Renal pelvis (tissue), 12 donors: ENCODE measurements around the gene RD3L. TPM values are rescaled to one million over a fixed set of nuclear protein-coding genes. Genes with fewer than 3 reads are reported as not detected.
"Not testable (repeated sequence)": the region's sequence is repeated elsewhere in the genome, so short reads cannot be mapped to it uniquely, and the experiment has no call there.

Experiments used
- DNase-seq: peaks from one replicate; pipeline ENCODE4 v3.0.0-alpha.2; 2013
- long read RNA-seq, 16 experiments: transcript quantifications; one replicate each; lab custom pipeline, GENCODE V29; 2026
- polyA plus RNA-seq, 3 donors: library from polyadenylated mRNA; unstranded; fragments of 120-200 nt; gene quantifications; one replicate each; pipeline ENCODE4 v1.2.1, GENCODE V29; 2013; ENCODE audit not compliant: insufficient read length in 3 of 3

The RD3L gene
- polyA plus RNA-seq = not detected
- long read RNA-seq, donor 1 = 0 reads
- long read RNA-seq, donor 2 = 0 reads
- long read RNA-seq, donor 3 = 0 reads
- long read RNA-seq, donor 4 = 0 reads
- long read RNA-seq, donor 5 = 0 reads
- long read RNA-seq, donor 6 = 0 reads
- long read RNA-seq, donor 7 = 0 reads
- long read RNA-seq, donor 8 = 0 reads
- long read RNA-seq, donor 9 = 0 reads
- long read RNA-seq, donor 10 = 0 reads
- long read RNA-seq, donor 11 = 0 reads
- long read RNA-seq, donor 12 = 0 reads
- long read RNA-seq, donor 13 = 0 reads
- long read RNA-seq, donor 14 = 0 reads
- long read RNA-seq, donor 15 = 0 reads
- long read RNA-seq, donor 16 = 0 reads

DNA sequence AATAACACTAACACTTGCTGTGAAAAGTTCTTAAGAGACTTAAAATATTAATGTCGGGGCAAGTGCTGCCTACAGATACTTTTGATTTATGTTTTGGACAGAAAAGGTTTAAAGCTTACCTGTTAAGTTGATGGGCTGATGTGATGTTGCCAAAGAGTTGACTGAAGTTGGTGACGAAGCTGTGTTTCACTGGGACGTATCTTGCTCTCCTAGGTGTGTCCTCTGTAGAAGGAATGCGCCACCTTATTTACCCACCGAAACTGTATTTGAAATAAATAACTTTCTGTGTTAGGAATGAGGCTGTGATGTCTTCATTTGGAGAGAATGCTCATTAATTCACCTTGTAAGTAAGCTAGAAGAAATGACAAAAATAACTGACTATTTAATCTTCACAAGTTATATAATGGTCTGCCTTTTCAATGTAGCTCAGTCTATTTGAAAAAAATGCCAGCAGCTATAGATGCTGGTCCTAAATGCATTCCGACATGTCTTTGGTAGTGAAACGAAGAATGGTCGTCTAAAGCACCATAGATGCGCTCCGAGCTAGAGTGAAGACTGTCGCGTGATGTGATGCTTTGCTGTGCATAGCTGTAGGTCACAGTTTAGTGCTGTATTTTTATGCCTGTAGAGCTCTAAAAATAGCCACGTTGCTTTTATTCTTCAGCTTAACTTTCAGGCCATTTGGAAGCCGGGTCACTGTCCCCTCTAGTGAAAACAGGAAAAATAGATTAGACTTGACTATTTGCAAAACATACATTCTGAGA lies at the start of gene RD3L:
Gene RD3L, minus strand, starts transcription at position 557 of the 764 bp plus-strand sequence. CDS start 834 bp downstream, outside the sequence.
- no peak for DNase-seq

DNA sequence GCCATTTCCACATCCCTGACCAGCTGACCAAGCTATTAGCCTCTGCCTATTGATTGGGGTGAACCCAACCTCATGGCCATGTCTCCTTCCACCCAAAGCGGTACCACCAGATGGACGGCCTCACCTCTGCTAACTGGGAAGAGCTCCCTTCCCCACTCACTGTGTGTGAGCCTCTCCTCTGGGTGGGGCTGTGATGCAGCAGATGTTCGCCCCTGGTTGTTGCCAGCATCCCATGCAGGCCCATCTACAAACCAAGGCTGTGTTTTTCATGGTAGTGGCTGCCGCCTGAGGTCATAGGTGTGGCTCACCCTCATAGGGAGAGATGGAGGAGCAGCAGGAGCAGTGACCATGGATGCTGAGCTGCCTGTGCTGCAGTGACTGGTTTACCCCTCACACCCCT lies 47.6 kb upstream of the RD3L start:
- DNase-seq = no peak

DNA sequence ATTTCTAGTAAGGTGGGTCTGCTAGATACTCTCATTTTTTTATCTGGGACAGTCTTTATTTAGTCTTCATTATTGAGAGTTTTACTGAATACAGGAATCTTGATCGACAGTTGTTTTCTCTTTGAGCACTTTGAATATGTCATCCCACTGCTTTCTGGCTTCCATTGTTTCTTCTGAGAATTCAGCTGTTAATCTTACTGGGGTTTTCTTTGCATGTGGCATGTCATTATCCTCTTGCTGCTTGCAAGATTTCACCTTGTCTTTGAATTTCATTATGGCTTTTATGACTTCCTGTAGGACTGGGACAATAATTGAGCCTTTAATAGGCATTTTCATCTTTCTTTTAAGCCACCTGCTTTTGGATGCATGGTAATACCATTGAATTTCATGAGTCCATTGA lies 46.7 kb upstream of the RD3L start:
- DNase-seq = no peak

DNA sequence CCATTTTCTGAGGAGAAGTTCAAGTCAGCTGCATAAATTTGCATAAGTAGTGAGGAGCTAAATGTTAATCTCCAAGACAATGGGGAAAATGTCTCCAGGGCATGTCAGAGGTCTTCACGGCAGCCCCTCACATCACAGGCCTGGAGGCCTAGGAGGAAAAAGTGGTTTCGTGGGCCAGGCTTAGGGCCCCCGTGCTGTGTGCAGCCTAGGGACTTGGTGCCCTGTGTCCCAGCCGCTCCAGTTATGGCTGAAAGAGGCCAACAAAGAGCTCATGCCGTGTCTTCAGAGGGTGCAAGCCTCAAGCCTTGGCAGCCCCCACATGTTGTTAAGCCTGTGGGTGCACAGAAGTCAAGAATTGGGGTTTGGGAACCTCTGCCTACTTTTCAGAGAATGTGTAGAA lies 41.9 kb upstream of the RD3L start:
- no peak for DNase-seq

DNA sequence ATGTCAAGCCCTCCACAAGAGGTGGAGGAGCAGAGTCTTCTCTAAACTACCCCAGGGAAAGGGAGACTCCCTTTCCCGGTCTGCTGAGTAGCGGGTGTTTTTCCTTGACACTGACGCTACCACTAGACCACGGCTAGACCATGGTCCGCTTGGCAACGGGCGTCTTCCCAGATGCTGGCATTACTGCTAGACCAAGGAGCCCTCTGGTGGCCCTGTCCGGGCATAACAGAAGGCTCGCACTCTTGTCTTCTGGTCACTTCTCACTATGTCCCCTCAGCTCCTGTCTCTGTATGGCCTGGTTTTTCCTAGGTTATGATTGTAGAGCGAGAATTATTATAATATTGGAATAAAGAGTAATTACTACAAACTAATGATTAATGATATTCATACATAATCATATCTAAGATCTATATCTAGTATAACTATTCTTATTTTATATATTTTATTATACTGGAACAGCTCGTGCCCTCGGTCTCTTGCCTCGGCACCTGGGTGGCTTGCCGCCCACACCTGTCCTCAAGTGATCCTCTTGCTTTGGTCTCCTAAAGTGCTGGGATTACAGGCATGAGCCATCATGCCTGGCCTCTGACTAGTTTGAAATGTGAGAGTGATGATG lies 38.4 kb upstream of the RD3L start:
- not testable (repeated sequence) for DNase-seq

DNA sequence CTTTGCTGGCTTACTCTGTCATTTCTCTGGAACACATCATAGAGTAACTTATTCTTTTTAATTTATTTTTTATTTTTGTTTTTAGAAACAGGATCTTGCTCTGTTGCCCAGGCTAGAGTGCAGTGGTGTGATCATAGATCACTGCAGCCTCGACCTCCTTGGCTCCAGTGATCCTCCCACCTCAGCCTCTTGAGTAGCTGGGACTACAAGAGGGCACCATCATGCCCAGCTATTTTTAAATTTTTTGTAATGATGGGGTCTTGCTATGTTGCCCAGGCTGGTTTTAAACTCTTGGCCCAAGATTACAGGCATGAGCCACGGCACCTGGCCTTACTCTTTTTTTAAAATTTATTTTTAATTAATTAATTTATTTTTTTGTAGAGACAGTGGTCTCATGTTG lies 32.2 kb upstream of the RD3L start:
- DNase-seq = no peak

DNA sequence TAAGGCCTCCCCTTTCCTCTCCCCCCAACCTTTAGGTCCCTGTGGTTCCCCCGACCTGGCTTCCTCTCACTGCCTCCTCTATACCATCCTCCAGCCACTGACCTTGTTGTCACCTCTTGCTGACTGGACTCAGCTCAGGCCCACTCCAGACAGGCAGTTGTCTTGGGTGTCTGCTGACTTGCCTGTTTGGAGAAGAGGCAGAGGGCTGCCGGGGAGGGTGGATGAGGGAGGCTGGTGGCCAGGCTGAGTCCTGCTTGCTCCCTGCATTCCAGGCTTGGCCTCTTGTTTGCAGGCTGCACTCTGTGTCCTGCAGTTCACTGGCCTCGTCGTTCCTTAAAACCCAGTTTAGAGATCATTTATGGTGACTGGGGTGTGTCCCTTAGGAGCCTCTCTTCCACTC lies 31.0 kb upstream of the RD3L start:
- no peak for DNase-seq

DNA sequence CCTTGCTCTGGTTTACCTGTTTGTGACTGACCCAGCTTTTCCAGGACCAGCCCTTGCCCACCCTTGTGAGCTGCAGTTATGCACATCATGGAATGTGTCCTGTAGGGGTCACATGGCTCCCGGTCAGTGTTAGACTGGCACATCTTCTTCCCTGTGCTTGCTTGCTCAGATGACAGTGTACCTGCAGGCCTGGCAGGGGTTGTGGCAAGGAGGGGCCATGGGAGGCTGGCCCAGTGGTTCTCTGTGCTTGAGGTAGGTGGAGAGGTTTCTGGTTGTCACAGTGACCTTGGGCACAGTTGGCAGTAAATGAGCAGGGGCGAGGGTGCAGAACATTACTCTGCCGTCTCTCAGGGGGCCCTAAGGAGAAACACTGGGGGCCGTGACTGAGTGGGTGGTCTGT lies 27.6 kb upstream of the RD3L start:
- no peak for DNase-seq

DNA sequence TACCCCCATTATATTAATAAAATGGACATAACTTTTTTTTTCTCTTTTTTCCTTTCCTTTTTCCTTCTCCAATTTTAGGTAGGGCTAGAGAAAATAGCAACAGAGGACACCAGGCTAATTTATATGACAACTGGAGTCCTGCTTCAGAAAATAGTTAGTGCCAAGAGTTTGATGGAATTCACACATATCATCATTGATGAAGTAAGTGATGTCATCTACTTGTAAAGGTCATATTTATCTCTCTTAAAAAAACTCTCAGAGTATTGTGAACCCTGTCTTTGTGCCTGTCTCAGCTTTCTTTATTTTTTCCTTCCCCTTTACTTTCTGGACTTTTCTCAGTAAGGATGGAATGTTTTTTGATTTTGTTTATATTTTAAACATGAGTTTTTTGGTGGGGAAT lies 24.3 kb upstream of the RD3L start:
- DNase-seq = no peak

DNA sequence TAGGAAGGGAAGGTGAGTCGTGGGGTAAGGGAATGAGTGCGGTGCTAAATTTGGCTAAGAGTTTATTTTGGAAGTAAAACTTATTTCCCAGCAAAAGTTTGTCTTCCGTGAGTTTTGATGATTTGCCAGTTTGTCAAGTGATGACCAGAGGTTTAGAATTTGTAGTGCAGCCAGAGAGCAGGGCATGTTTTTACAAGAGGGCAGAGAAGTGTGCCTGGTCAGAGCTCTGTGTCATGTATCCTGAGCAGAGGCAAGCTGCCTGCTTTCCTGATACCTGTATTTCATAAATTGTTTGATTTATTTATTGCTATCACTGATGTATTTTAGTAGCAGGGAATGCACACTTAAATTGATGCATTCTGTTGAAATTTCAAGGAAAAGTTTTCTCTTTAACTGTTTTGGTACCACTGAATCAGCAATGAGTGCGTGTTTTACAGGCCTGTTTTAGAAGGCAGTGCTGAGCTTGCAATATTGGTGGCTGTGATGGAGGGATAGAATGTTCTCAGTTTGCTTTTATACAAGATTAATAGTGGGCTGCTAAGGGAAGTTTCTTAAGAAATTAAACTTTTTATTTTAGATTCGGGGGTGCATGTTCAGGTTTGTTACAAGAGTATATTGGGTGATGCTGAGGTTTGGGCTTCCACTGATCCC lies 19.7 kb upstream of the RD3L start:
- DNase-seq = no peak

DNA sequence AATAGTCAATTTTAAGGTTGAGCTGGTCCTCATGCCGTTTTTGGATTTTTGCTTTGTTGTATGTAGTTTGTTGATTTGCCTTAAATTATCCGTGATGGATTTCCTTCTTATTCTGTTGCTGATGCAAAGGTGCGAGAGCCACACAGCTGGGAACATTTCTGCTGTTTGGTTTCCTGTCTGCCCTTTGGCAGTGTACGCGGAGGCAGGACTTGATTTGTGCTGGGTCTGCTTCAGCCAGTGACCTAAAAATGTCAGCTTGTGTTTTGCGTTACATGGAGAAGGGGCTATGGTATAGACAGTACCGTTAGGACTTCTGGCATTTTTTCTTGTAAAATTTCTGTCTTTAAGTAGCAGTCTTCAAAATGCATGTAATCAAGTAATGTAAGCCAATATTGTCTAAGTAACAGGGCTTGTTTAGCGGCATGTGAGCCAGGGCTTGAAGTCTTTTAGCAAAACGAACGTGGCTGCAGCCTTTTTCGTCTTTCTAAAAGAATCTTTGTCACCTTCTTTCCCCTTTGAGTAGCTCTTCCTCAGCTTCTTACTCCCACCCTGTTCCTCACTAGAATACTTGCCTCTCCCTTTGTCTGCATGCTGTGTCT lies 18.2 kb upstream of the RD3L start:
- peak; percentile 19 for DNase-seq

DNA sequence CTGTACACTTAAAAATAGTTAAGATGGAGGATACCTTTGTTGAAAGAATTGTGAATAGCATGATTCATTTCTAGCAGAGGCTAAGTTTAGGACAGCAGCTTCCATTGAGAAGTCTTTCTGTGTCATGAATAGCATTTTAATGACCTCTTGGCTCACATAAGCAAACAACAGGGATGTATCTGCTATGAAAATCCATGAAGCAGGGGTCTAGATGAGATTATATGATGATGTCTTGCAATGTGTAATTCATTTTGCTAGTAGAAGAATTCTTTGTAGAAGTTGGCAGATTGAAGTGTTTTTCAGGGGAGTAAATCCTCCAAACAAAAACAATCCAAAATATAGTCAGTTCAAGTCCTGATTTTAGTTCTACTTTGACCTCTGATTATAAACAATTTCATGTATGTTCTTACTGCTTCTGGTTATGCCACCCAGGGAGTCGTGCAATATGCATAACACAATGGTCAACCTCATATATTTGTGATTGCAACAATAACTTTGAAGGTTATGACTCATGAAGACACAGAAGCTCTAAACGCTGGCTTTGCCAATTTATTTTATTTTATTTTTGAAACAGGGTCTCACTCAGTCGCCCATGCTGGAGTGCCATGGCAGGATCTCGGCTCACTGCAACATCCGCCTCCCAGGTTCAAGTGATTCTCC lies 6.9 kb upstream of the RD3L start:
- DNase-seq = no peak

DNA sequence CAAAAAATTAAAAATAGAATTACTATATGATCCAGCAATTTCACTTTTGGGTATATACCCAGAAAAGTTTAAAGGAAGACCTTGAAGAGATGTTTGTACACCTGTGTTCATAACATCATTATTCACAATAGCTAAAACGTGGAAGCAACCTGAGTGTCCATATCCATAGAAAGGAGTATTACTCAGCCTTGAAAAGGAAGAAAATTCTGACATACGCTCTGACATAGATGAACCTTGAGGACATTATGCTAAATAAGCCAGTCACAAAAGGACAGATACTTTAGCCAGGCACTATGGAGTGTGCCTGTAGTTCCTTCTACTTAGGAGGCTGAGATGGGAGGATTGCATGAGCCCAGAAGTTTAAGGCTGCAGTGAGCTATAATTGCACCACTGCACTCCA lies 6.1 kb upstream of the RD3L start:
- DNase-seq = no peak

DNA sequence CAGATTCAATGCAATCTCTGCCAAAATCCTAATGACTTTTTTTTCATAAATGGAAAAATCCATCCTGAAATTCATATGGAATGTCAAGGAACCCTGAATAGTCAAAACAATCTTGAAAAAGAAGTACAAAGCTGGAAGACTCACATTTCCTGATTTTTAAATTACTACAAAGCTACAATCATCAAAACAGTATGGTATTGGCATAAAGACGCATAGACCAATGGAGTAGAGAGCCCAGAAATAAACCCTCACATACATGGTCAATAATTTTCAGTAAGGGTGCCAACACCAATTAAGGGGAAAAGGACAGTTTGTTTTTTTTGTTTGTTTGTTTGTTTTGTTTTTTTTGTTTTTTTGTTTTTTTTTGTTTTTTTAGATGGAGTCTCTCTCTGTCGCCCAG lies 4.6 kb upstream of the RD3L start:
- DNase-seq = no peak

DNA sequence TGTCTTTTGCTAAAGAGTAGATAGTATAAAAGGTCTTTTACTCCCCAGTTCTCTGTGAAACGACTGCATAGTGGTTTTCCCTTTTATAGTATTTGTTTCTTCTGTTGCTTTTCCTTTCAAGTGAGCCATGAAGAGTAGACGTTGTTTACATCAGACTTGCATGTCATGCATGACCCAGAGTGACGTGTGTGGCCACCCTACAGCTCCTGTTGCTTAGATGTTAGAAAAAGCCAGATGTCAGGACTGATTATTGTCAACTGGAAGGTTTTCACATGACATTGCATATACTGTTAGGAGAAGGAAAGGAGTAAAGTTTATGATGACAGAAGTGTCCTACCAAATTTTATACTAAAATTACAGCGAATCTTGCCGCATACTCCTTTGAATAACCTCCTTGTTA lies 1.3 kb upstream of the RD3L start:
- DNase-seq = peak; percentile 19

DNA sequence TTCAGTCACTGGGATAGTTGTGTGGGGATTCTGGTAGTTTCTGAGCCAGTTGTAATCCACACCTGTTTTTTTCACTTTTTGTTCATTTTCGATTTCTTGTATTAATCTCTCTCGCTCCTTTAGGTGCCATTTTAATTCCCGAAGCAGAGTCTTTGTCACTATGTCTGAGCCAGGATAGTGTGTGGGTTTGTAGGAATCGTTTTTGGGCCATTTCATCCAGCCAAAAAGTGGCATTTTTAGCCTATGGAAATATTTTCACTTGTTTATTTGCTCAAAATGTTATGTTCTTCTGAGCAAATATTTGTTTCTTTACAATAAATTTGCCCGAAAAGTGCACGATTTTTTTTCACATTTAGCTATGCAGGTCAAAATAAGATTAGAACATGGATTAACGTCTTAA lies 867 bp downstream of the RD3L start:
- no peak for DNase-seq

DNA sequence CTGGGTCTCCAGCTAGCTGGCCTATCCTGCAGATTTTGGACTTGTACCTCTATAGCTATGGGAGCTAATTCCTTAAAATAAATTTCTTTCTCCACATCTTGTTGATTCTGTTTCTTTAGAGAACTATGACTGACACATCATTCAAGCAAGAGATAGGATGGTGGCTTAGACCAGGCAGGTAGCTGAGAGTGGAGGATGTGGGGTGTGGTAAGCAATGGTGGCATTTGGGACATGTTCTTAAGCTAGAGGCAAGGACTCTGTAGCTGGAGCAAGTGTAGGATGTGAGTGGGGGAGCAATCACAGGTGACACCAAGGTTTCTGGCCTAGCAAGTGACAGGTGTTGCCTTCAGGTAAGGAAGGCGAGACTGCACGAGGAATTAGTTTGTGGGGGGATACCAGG lies 7.2 kb downstream of the RD3L start:
- no peak for DNase-seq

DNA sequence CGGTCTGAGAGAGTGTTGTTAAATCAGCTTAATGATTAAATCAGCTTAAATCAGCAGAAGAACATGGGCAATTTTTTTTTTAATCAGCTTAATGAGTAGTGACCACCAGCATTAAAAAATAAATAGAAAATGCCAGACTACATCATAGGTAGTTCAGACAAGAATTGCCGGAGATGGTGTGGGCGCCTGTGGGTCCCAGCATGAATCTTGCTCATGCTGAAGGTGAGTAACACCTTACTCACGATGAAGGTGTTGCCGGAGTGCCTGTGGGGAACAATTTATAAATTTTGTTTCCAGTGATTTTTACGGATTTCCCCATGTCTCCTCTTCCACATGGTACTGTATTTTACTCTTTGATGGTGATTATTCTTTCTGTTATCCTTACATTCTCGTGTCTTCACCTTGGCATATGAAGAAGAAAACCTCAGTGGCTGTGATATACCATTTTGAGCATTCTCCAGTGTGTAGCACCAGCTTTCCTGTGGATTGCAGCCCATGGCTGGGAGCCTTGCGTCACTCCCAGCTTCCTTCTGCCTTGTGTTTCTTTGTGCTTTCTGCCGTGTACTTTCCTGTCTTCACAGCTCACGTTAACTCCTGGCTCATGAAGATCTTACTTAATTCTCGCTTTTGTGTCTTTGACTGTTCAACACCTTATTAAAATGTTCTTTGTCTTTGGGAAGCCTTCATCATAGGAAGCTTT lies 9.4 kb downstream of the RD3L start:
- DNase-seq = no peak

DNA sequence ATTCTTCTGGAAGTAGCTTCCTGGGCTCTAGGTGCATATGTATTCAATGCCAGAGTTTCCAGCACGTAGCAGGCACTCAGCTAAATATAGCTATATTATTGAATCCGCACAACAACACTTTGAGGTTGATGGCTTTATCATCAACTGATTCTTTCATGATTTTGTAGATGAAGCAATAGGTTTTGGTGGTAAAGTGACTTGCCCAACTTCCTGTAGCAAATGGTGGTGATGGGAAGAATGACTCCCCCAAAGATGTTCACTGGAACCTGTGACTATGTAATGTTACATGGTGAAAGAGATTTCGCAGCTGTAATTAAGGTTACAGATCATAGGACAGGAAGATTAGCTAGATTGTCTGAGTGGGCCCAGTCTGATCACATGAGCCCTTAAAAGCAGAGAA lies 10.9 kb downstream of the RD3L start:
- DNase-seq = no peak

DNA sequence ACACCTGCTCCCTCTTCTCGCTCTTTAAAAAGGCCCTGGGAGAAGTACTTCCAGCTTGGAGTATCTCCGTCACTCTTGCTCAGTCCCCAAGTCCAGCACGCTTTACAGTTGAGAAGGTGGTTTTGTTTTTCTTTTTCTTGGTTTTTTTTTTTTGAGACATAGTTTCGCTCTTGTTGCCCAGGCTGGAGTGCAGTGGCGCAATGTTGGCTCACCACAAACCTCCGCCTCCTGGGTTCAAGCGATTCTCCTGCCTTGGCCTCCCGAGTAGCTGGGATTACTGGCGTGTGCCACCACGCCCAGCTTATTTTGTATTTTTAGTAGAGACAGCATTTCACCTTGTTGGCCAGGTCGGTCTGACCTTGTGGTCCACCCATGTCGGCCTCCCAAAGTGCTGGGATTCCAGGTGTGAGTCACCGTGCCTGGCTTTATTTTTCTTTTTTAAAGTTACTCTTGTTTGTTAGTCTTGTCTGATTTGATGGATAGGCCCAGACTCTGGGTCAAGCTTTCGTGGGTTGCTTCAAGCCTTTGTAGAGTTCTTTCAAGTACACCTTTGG lies 12.2 kb downstream of the RD3L start:
- no peak for DNase-seq
